Measurements from ENCODE around the gene APEX2.
"Not testable (repeated sequence)": the region's sequence is repeated elsewhere in the genome, so short reads cannot be mapped to it uniquely, and the experiment has no call there.

The APEX2 gene

DNA sequence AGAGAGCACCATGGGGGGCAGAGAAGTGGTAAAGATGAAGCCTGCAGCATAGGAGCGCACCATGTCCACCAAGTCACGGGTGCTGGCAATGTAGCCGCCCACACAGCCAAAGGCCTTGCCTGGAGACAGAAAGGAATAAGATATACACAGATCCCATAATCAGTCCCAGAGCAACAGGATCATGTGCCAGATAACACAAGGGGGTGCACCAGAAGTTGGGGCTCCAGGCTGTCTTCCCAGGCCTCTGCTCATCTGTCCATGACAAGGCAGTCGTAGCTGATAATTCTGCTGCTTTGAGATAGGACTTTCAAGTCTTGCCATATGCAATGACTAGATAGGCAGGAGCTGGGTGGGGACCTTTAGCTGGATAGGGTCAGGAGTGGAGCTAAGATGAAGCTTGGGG is 14.7 kb downstream of the APEX2 start:
- DNase-seq (ENCODE audit: low spot score): no peak

DNA sequence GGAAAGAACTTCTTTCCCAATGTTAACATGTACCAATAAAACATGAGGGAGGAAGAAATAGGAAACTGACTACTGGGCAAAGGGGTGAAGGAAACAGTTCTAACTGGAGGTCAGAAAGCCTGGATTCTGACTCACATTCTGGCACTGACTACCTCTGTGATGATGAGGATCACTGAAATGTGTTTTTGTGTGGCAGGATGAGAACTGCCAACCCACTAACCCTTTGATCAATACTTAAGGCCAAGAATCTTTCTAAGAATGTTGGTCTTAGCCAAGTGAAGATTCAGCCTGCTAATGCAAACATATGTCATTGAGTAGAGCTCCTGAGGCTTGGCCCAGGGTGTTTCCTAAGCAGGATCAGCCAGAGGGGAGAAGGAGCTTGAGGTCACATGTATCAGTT is 26.0 kb downstream of the APEX2 start:
- DNase-seq (ENCODE audit: low spot score): no peak

DNA sequence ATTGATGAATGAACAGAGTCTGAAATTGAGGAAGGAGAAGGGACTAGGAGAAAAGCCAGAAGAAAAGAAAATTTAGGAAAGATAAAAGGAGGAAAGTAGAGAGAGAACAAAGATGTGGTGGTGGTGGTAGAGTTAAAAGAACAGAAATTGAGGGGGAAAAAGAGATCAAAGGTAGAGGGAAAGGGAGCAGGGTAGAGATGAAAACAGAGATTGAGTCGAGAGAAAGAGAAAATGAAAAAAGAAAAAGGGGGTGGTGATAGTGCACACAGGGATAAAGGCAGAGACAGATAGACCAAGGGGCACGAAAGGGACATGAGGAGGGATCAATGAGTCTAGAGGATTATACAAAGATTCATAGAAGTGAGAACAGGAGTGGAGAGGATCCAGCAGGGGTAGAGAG is 26.7 kb downstream of the APEX2 start:
- no peak for DNase-seq (ENCODE audit: low spot score)

DNA sequence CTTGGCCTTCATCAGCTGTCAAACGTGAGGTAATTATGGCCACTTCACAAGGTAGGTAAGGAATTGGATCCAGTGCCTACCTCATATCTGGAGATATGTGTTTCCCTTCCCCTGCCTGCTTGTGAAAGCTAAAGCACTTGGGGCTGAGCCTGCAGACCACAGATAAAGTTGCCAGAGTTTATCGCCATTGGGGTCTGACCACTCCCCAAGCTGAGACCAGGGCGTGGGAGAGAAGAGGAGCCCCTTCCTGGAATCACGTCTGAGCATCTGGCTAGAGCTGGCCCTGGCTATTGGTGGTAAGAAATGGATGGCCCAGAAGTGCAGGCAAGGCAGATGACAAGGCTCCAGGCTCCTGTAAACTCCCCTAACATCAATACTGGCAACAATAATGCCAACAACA is 27.9 kb downstream of the APEX2 start:
- no peak for DNase-seq (ENCODE audit: low spot score)

DNA sequence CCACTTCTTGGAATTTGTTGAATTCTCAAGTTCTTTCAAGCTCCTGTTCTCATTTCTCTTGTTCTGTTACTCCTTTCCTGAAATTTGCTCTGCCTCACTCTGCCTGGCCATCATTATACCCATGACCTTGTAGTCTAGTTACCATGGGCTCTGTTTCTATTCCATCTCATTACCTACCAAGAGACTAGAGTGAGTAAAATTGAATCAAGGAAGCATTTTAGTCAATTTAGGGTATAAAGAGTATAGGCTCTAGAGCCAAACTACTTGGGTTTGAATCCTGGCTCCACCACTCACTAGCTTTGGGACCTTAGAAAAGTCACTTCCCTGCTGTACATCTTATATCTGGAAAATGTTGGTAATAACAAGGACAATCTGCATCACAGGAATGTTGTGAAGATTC is 28.4 kb downstream of the APEX2 start:
- no peak for DNase-seq (ENCODE audit: low spot score)

DNA sequence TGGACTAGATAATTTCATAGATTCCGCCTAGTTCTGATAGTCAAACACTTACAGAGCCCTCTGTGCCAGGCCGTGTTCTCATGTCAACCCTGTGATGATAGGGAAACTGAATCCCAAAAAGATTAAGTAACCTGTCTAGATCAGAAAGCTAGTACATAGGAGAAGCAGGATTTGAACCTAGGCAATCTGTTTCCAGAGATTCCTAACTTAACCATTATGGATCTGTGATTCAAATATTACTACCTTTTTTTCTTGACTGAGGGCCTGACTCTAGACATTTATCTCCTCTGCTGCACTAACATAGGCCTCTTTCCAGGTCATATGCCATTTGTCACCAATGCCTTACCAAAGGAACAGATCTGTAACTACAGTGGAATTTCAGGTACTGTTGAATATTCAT is 29.1 kb downstream of the APEX2 start:
- DNase-seq (ENCODE audit: low spot score): no peak

DNA sequence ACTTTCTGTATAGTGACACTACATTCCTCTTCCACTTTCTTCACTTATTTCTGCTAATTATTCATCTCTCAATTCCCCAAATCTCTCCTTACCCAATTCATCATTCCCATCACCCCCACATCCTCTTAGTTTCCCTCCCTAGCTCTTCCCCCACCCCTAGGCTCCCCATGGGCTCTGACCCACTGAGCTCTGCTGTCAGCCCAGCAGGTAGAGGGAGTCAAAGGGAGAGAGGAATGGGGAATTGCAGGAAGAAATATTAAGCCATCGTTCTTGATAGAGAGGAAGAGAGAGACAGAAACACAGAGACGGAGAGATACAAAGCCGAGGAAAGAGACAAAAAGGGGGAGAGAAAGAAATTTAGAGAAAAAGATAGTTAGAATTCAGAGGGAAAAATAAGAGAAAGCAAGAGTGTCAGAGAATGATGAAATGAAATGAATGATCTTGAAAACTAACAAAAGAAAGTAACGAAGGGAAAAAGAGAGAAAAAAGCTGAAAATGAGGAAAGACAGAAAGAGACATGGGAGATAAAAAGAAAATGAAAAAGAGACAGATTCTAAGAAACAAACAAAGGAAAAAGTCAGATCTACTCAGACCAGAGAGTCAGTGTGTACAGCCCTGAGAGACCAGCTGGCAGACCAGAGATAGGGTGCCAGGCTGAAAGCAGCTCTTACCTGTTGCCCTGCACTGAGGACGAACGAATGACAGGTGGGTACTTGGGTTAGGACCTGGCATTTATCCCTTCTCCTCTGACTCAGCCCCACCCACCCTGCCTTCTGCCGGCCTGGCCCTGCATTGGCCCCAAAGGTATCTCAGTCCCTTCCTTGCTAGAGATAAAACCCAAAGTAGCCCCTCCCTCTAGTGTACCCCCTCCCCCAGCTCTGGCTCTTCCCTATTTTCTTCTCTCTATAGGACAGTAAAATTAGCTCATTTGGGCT is 30.4 kb downstream of the APEX2 start, which contains the start of gene ALAS2:
ALAS2 (minus strand) TSS at position 707 of the 935 bp plus-strand sequence. CDS start 4,977 bp downstream, outside the sequence.
- no peak for DNase-seq (ENCODE audit: low spot score)

DNA sequence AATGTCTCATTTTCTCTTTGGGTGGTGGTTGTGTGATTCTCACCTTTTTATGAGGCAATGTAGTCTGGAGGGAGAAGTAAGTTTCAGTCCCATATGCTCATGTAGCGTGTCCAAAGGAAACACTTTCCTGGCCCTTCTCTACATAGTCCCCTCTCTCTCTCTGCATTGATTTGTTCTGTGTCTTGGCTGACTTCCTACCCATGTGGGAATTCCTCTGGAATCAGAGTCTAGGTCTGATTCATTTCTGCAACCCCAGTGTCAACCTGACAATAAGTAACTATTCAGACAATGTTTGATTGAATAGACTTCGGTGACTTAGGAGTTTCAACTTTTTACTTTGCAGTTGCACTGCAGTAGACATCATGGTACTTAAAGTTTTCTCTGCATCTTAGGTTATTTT is 33.3 kb downstream of the APEX2 start:
- DNase-seq (ENCODE audit: low spot score): no peak

DNA sequence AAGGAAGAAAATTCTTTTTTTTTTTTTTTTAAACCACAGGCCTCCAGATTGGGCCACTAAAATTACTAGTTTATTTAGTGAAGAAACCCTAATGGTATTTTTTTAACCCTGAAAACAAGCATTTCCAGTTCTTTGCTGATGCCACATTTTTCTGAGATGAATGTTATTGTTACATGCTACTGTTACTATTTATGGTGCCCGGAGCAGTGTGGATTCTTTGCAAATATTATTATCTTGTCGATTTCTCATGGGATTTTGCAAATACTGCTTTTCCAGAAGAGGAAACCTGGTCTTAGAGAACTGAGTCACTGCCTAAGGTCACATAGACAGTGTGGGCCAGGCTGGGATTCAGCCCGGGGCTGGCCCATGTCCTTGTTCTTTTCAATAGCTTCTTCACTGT is 39.3 kb downstream of the APEX2 start:
- no peak for DNase-seq (ENCODE audit: low spot score)

DNA sequence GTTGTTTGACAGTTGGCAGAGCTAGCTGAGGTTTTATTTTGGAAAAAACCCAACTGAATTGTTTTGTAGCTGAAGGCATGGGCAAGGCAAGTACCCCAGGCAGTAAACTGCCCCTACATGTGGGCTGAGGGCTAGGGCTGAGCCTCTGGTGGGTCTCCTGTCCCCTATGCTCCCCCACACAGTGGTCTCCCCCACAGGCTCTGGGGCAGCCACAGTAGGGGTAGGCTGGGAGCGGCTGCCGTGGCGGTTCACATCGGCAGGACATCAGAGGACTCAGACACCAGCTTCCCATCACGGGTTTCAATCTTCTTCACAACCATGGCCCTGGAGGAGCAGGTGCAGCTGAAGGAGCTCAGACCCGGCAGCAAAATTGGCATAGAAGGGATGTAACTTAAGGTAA is 41.4 kb downstream of the APEX2 start:
- no peak for DNase-seq (ENCODE audit: low spot score)

DNA sequence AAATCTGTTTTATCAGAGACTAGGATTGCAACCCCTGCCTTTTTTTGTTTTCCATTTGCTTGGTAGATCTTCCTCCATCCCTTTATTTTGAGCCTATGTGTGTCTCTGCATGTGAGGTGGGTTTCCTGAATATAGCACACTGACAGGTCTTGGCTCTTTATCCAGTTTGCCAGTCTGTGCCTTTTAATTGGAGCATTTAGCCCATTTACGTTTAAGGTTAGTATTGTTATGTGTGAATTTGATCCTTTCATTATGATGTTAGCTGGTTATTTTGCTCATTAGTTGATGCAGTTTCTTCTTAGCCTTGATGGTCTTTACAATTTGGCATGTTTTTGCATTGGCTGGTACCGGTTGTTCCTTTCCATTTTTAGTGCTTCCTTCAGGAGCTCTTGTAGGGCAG is 50.4 kb downstream of the APEX2 start:
- not testable (repeated sequence) for DNase-seq (ENCODE audit: low spot score)

DNA sequence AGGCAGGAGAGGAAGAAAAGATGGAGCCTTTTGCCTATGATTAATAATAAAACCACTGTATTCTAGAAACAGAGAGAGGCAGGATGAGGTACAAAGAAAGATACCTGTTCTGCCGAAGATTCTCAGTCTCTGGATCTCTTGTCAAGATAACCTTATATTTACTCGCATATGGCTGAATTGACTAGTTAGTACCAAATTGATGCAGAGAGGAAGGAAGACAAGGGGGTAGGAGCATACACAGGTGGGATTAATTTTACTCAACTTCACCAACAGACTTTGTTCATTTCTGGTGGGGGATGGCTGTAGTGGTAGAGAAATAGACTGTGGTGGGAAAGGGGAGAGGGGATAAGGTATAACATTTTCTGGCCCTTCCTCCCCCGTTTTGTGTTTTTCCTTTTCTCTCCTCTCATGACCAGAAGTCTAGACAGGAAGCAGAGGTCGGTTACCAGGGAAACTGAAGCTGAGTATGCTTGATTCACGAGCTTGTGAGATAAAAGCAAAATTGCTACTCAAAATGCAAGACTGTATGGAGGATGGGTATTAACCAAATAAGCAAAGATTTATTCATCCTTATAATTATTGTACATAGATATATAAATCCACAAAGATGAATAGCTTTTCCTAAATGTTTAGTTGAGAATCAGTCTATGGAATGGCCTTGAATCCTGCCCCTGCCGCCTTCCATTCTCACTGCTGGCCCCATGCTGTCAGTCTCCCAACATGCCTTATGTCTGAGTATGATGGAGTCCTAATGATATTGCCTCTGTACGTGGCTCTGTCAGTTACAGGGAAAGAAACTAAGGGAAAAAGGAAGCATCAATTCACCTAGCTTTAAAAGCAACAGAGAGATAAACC is 56.9 kb downstream of the APEX2 start:
- DNase-seq (ENCODE audit: low spot score): no peak

DNA sequence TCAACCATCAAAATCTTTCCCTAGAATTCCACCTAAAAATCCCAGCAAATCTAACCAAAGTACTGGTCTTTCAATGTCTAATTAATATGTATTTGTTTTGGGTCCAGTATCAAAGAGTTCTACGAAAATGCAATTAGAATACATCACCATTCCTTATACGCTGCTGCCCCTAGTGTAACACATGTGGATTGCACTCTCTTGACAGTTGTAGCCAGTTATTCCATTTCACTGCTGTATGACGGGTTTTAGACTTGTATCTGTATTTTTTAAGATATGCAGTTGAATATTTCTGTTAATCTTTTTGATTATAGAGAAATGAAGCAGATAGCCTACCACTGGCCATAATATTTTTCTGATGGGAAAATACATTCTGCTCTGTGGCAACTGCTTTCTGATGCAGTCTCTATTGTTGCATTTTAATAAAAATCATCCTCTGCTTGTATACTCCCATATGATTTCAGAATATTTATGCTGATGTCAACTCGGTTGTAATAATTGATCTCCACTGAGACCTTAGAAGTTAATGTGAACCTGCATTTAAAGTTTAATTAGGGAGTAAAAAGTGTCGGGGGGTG is 57.6 kb downstream of the APEX2 start:
- DNase-seq (ENCODE audit: low spot score): peak; percentile 32
